ENCODE measurements around the gene POLR3K.
"Not testable (repeated sequence)": the region's sequence is repeated elsewhere in the genome, so short reads cannot be mapped to it uniquely, and the experiment has no call there.

The POLR3K gene

GRCh38 chr16:38941-39892 is 14.2 kb downstream of the POLR3K start:
- H3K4me3 ChIP-seq (ENCODE audit: low read depth, low read length), result no peak overlapping the region
- H3K27me3 ChIP-seq (ENCODE audit: insufficient read depth, low read depth, severe bottlenecking), result no peaks in the 10 kb centered on the region
- no peaks in the 10 kb centered on the region for H3K9me3 ChIP-seq (ENCODE audit: severe bottlenecking)
- H3K27ac ChIP-seq, result no peak overlapping the region
- peaks cover 34% of the 10 kb centered on the region for H3K36me3 ChIP-seq
- DNase-seq, result no peak
- no peak for TF ChIP-seq CTCF (IDR thresholded peaks at IDR 0.05; ENCODE audit: low read depth, low read length)

- H3K9me3 ChIP-seq (ENCODE audit: severe bottlenecking); H3K27me3 ChIP-seq (ENCODE audit: insufficient read depth, low read depth, severe bottlenecking); H3K4me3 ChIP-seq (ENCODE audit: low read depth, low read length); DNase-seq; H3K27ac ChIP-seq: not testable (repeated sequence)
- H3K36me3 ChIP-seq, result peaks cover 25% of the 10 kb centered on the region
Measured at GRCh38 chr16:38206-38605, 15.2 kb downstream of the POLR3K start.

- TF ChIP-seq CTCF (IDR thresholded peaks at IDR 0.05; ENCODE audit: low read depth, low read length), result no peak
- DNase-seq, result no peak
- Histone ChIP-seq H3K9me3 (ENCODE audit: severe bottlenecking) (no peaks in the 10 kb centered on the region), H3K27ac (no peak overlapping the region), H3K4me3 (ENCODE audit: low read depth, low read length) (no peak overlapping the region), H3K27me3 (ENCODE audit: insufficient read depth, low read depth, severe bottlenecking) (no peaks in the 10 kb centered on the region), H3K36me3 (peaks cover 18% of the 10 kb centered on the region)
Measured at GRCh38 chr16:37511-37910, 15.9 kb downstream of the POLR3K start.

GRCh38 chr16:36336-36984 is 16.9 kb downstream of the POLR3K start:
- H3K36me3 ChIP-seq, result peaks cover 10% of the 10 kb centered on the region
- H3K27ac ChIP-seq, result no peak overlapping the region
- H3K27me3 ChIP-seq (ENCODE audit: insufficient read depth, low read depth, severe bottlenecking), result no peaks in the 10 kb centered on the region
- no peak overlapping the region for H3K4me3 ChIP-seq (ENCODE audit: low read depth, low read length)
- DNase-seq, result no peak
- no peak for TF ChIP-seq CTCF (IDR thresholded peaks at IDR 0.05; ENCODE audit: low read depth, low read length)
- H3K9me3 ChIP-seq (ENCODE audit: severe bottlenecking), result no peaks in the 10 kb centered on the region

GRCh38 chr16:35678-36305 is 17.6 kb downstream of the POLR3K start:
- H3K27ac ChIP-seq, result no peak overlapping the region
- H3K36me3 ChIP-seq, result 0 out of 2 replicates have a peak, but pooled peaks cover 4% of the 10 kb centered on the region
- no peaks in the 10 kb centered on the region for H3K27me3 ChIP-seq (ENCODE audit: insufficient read depth, low read depth, severe bottlenecking)
- no peaks in the 10 kb centered on the region for H3K9me3 ChIP-seq (ENCODE audit: severe bottlenecking)
- DNase-seq, result no peak
- TF ChIP-seq CTCF (IDR thresholded peaks at IDR 0.05; ENCODE audit: low read depth, low read length), result no peak
- H3K4me3 ChIP-seq (ENCODE audit: low read depth, low read length), result no peak overlapping the region

Measured in WERI-Rb-1 (cell line).